Pancreas (tissue), 10 donors: Measurements from ENCODE around the gene ANO10. TPM values are rescaled to one million over a fixed set of nuclear protein-coding genes. Genes with fewer than 3 reads are reported as not detected.
"Not testable (repeated sequence)": the region's sequence is repeated elsewhere in the genome, so short reads cannot be mapped to it uniquely, and the experiment has no call there.

ENCODE experiments used
- ATAC-seq, 4 donors: fragments of 200-7000 bp; cut with Tn5 transposase; one replicate each; pipeline versions ENCODE4 v1.8.0 to v1.9.1; 2020; ENCODE audit warnings: mild to moderate bottlenecking in 4 of 4, moderate library complexity in 4 of 4
- DNase-seq, 6 donors: peaks; one replicate each; pipeline ENCODE4 v3.0.0-alpha.2; 2020
- FAIRE-seq: peaks from 2 replicates; lab custom pipeline; 2012; peaks lifted over from hg19 to GRCh38; lab: Jason Lieb, UNC
- H3K27ac ChIP-seq, 4 donors: fragments of 200-600 bp; sonication (generic); 1 replicate in 3 of 4; 2 replicates in 1 of 4; pipeline versions ENCODE4 v1.5.0 to v1.8.0; 2020
- H3K27me3 ChIP-seq, 4 donors: fragments of 200-600 bp; one replicate each; pipeline ENCODE4 v1.8.0; 2021
- H3K36me3 ChIP-seq, 3 donors: fragments of 200-600 bp; sonication (generic) in 1 of 3; one replicate each; pipeline versions ENCODE4 v1.5.0 to v1.8.0; 2020 to 2021
- H3K4me1 ChIP-seq, 3 donors: fragments of 200-600 bp; one replicate each; pipeline ENCODE4 v1.8.0; 2021
- H3K4me3 ChIP-seq, 4 donors: fragments of 200-600 bp; sonication (generic) in 2 of 4; one replicate each; pipeline versions ENCODE4 v1.5.0 to v1.8.0; 2020 to 2021
- H3K9me3 ChIP-seq, 4 donors: fragments of 200-600 bp; one replicate each; pipeline ENCODE4 v1.8.0; 2021
- CTCF ChIP-seq, 4 donors: fragments of 200-600 bp; sonication (generic) in 3 of 4; IDR thresholded peaks; one replicate each; pipeline versions ENCODE4 v1.5.0 to v1.8.0; 2021; ENCODE audit warnings: antibody characterized with exemption in 4 of 4
- WGBS, 2 donors: extraction: QIAGEN DNeasy Blood & Tissue Kit; methylation state at CpG; one replicate each; pipeline ENCODE4 v1.1.7; 2013; 5-methylcytosine and 5-hydroxymethylcytosine counted together
- intact Hi-C, 3 donors: fragments of 100-400 bp; cut with DNase I; formaldehyde crosslinking; loops; one replicate each; pipeline versions ENCODE4 v1.11.1 to v1.14.2; 2022
- polyA plus RNA-seq, 2 donors: library from polyadenylated mRNA; stranded (reverse); fragments of 200-250 nt; gene quantifications; one replicate each; pipeline ENCODE4 v1.2.3, GENCODE V29; 2013
- total RNA-seq, 6 donors: library from RNA; stranded (reverse); fragmentation: NEBNext Ultra II Directional in 4 of 6; extraction: Animal tissue kit (Norgen Biotek cat#: 25700) in 4 of 6; gene quantifications; one replicate each; pipeline versions ENCODE4 v1.2.1 to v1.2.4, GENCODE V29; 2021 to 2023
- donor health status: healthy with polysubstance abuse.
- donor health status: DM: no; HTN: no; CAD: no; lungs with moderate emphysema.
- donor health status: DM: no; HTN: no; CAD: no.
- donor health status: control.
- donor health status: control.
- donor health status: Bipolar disorder and iron deficiency.
- donor health status: DM: yes; HTN: yes; CAD: no.
- donor health status: DM: no; HTN: no; CAD: no.
- donor health status: DM: no; HTN: no; CAD: no.
- donor health status: DM: yes; HTN: yes; CAD: no.

Gene ANO10
- total and polyA plus RNA-seq, 8 donors: 7.2 to 17.6 (median 10.1) TPM

GRCh38 chr3:43608751-43609150, 13.1 kb downstream of the ANO10 start:
- no peak overlapping the region for H3K27ac ChIP-seq
- DNase-seq (no peak), ATAC-seq (no peak), FAIRE-seq (no peak)
- H3K9me3 ChIP-seq: no peaks in the 10 kb centered on the region
- H3K27me3 ChIP-seq: no peaks in the 10 kb centered on the region
- intact Hi-C loops: no loop called here
- H3K4me3 ChIP-seq: no peak overlapping the region
- 97 to 98% methylated on average over 1 of the region's 1 CpG for WGBS, 2 donors
- H3K36me3 ChIP-seq: no peaks in the 10 kb centered on the region
- no peak for TF ChIP-seq CTCF (IDR thresholded peaks at IDR 0.05)
- no peaks in the 10 kb centered on the region for H3K4me1 ChIP-seq

- H3K4me1 ChIP-seq: no peaks in the 10 kb centered on the region
- H3K27ac ChIP-seq: no peak overlapping the region
- no peak overlapping the region for H3K4me3 ChIP-seq
- TF ChIP-seq CTCF (IDR thresholded peaks at IDR 0.05): no peak
- H3K27me3 ChIP-seq: no peaks in the 10 kb centered on the region
- ATAC-seq: no peak
- no peaks in the 10 kb centered on the region for H3K36me3 ChIP-seq
- no peak for FAIRE-seq
- WGBS, 2 donors: 59 to 64% methylated on average over 2 of the region's 2 CpGs
- intact Hi-C loops: no loop called here
- no peaks in the 10 kb centered on the region for H3K9me3 ChIP-seq
- no peak for DNase-seq
These were observed 15.5 kb downstream of the ANO10 start for GRCh38 chr3:43606284-43606683.

GRCh38 chr3:43599959-43600358, 21.9 kb downstream of the ANO10 start:
- H3K27ac ChIP-seq, intact Hi-C loops, H3K36me3 ChIP-seq, DNase-seq, H3K27me3 ChIP-seq, H3K4me1 ChIP-seq, H3K9me3 ChIP-seq, ATAC-seq, FAIRE-seq, H3K4me3 ChIP-seq: not testable (repeated sequence)
- 80 to 83% methylated on average over 2 of the region's 2 CpGs for WGBS, 2 donors

- H3K4me1 ChIP-seq: no peaks in the 10 kb centered on the region
- TF ChIP-seq CTCF (IDR thresholded peaks at IDR 0.05): no peak
- no peaks in the 10 kb centered on the region for H3K9me3 ChIP-seq
- intact Hi-C loops: no loop called here
- no peak overlapping the region for H3K27ac ChIP-seq
- DNase-seq (no peak), ATAC-seq (no peak), FAIRE-seq (no peak)
- H3K36me3 ChIP-seq: no peaks in the 10 kb centered on the region
- H3K27me3 ChIP-seq: no peaks in the 10 kb centered on the region
- H3K4me3 ChIP-seq: no peak overlapping the region
These were observed 23.9 kb downstream of the ANO10 start for GRCh38 chr3:43597961-43598360.

GRCh38 chr3:43596178-43596577, 25.6 kb downstream of the ANO10 start:
- H3K9me3 ChIP-seq, DNase-seq, H3K27me3 ChIP-seq, H3K36me3 ChIP-seq, ATAC-seq, H3K4me3 ChIP-seq, H3K27ac ChIP-seq, H3K4me1 ChIP-seq, FAIRE-seq, intact Hi-C loops: not testable (repeated sequence)
- WGBS, 2 donors: 86 to 89% methylated on average over 1 to 3 of the region's 3 CpGs

- H3K27ac ChIP-seq, ATAC-seq, H3K4me1 ChIP-seq, H3K27me3 ChIP-seq, DNase-seq, H3K4me3 ChIP-seq, intact Hi-C loops, H3K9me3 ChIP-seq, FAIRE-seq, H3K36me3 ChIP-seq: not testable (repeated sequence)
- 98 to 100% methylated on average over 3 of the region's 3 CpGs for WGBS, 2 donors
These were observed 26.5 kb downstream of the ANO10 start for GRCh38 chr3:43595280-43595679.

- intact Hi-C loops, DNase-seq, H3K4me3 ChIP-seq, H3K9me3 ChIP-seq, H3K36me3 ChIP-seq, H3K27me3 ChIP-seq, ATAC-seq, H3K4me1 ChIP-seq, H3K27ac ChIP-seq, FAIRE-seq: not testable (repeated sequence)
- 97 to 98% methylated on average over 4 of the region's 4 CpGs for WGBS, 2 donors
These were observed 28.2 kb downstream of the ANO10 start for GRCh38 chr3:43593588-43593987.

- FAIRE-seq, ATAC-seq, H3K4me1 ChIP-seq, DNase-seq, H3K27me3 ChIP-seq, H3K36me3 ChIP-seq, H3K27ac ChIP-seq, intact Hi-C loops, H3K4me3 ChIP-seq, H3K9me3 ChIP-seq: not testable (repeated sequence)
- 90 to 96% methylated on average over 8 to 10 of the region's 10 CpGs for WGBS, 2 donors
These were observed 29.9 kb downstream of the ANO10 start for GRCh38 chr3:43591866-43592265.
